Tibial artery (tissue), 4 donors: ENCODE measurements around the gene DBI.

Experiments
- DNase-seq, 2 donors: peaks; one replicate each; pipeline ENCODE4 v3.0.0-alpha.2; 2019
- H3K27ac ChIP-seq, 2 donors: fragments of 200-600 bp; sonication (generic) in 1 of 2; 1 replicate in 1 of 2; 2 replicates in 1 of 2; pipeline ENCODE4 v1.5.1; 2018 to 2019; ENCODE audit warnings: mild to moderate bottlenecking in 1 of 2
- H3K27me3 ChIP-seq, 2 donors: fragments of 200-600 bp; sonication (generic) in 1 of 2; one replicate each; pipeline versions ENCODE4 v1.5.1 to v1.6.0; 2016 to 2019
- H3K36me3 ChIP-seq, 3 donors: fragments of 200-600 bp; sonication (generic) in 2 of 3; one replicate each; pipeline ENCODE4 v1.5.1; 2016 to 2019; ENCODE audit warnings: mild to moderate bottlenecking in 2 of 3
- H3K4me1 ChIP-seq, 4 donors: fragments of 200-600 bp; sonication (generic) in 2 of 4; 1 replicate in 3 of 4; 2 replicates in 1 of 4; pipeline ENCODE4 v1.5.1; 2016 to 2019
- H3K4me3 ChIP-seq, 2 donors: fragments of 200-600 bp; sonication (generic) in 1 of 2; 1 replicate in 1 of 2; 2 replicates in 1 of 2; pipeline ENCODE4 v1.5.1; 2018 to 2019; ENCODE audit warnings: mild to moderate bottlenecking in 2 of 2
- H3K9me3 ChIP-seq, 3 donors: fragments of 200-600 bp; sonication (generic) in 1 of 3; one replicate each; pipeline ENCODE4 v1.5.1; 2016 to 2019
- intact Hi-C: fragments of 100-400 bp; cut with DNase I; formaldehyde crosslinking; loops from one replicate; pipeline ENCODE4 v1.15.0; 2023; ENCODE audit warnings: low total_unique reads
- TF ChIP-seq, protein P1 (sequence below), 2 experiments: fragments of 200-600 bp in 1 of 2; fragments of 450-650 bp in 1 of 2; IDR thresholded peaks; one replicate each; pipeline ENCODE4 v1.5.1; 2017 to 2019; ENCODE audit warnings: antibody characterized with exemption in 2 of 2, mild to moderate bottlenecking in 1 of 2, moderate library complexity in 1 of 2

DBI gene

DNA sequence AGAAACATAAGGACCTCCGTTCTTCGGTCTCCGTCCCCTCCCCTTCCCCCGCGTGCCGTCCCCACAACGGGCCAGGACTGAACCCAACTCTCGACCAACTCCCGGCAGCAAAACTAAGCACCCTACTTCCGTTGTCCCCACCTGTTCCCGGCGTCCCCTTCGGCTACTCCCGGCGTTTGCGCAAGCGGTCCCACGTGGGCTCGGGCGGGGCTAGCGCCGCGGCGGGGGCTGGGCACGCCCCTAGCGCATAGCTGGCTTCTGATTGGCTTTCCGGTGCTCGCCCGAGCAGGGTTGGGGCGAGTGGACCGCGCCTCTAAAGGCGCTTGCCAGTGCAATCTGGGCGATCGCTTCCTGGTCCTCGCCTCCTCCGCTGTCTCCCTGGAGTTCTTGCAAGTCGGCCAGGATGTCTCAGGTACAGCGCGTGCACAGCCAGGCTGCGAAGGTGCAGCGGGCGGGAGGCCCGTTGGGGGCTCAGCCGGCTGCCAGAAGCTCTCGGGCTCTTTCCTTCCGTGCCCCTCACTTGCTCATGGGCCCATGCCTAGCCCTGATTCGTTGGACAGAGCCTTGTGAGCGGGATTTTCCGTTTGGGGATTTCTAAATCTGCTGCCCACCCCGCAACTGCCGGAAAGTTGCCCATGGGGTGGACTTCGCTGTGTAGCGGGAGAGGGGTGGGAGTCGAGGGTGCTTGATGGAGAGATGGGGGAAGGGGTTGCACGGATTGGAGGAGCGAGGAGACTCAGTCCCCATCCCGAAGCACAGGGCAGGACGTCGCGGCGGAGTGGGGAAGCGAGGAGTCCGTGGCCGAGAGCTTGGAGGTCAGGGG lies at the start of gene DBI, which contains the start of gene C2orf76:
TSS of gene DBI (plus strand) at position 329 of the 823 bp plus-strand sequence. CDS start at position 404, 75 bp downstream.
TSS of gene C2orf76 (minus strand) at position 186 of the 823 bp plus-strand sequence. CDS start 26,875 bp downstream, outside the sequence.
- peak within 1 kb of the TSS; percentile 80 to 85 for H3K27ac ChIP-seq
- peak; percentile 89 to 97 for DNase-seq
- peaks cover 0 to 32% (median 20%) of the 10 kb centered on the region in 4 donors for H3K4me1 ChIP-seq
- TF ChIP-seq, protein P1, sequence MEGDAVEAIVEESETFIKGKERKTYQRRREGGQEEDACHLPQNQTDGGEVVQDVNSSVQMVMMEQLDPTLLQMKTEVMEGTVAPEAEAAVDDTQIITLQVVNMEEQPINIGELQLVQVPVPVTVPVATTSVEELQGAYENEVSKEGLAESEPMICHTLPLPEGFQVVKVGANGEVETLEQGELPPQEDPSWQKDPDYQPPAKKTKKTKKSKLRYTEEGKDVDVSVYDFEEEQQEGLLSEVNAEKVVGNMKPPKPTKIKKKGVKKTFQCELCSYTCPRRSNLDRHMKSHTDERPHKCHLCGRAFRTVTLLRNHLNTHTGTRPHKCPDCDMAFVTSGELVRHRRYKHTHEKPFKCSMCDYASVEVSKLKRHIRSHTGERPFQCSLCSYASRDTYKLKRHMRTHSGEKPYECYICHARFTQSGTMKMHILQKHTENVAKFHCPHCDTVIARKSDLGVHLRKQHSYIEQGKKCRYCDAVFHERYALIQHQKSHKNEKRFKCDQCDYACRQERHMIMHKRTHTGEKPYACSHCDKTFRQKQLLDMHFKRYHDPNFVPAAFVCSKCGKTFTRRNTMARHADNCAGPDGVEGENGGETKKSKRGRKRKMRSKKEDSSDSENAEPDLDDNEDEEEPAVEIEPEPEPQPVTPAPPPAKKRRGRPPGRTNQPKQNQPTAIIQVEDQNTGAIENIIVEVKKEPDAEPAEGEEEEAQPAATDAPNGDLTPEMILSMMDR (IDR thresholded peaks at IDR 0.05) = no peak
- H3K4me3 ChIP-seq = peak within 1 kb of the TSS; percentile 67 to 75
- intact Hi-C loops = no loop called here
- no peaks in the 10 kb centered on the region for H3K9me3 ChIP-seq
- H3K27me3 ChIP-seq = no peaks in the 10 kb centered on the region
- H3K36me3 ChIP-seq = peaks cover 27 to 32% (median 31%) of the 10 kb centered on the region in 3 donors

DNA sequence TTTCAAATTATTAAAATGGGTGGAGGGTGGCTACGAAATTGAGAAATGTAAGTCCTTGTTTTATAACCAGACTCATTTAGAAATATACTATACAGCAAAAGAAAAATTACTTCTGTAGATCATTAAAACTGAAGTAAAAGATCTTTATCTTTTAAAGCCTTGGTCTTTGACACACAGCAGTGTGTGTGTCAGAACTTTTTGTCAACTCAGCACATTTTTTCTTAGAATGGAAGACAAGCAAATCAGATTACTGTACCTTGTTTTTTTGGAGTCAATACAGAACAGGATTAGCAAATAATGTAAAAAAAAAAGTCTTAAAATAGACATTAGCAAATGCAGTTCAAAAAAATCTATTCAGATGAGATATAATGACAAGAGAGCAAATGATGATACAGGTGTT lies 49.2 kb upstream of the DBI start:
- Histone ChIP-seq H3K27me3 (no peaks in the 10 kb centered on the region), H3K27ac (no peak overlapping the region), H3K9me3 (no peaks in the 10 kb centered on the region), H3K4me1 (peaks cover 0 to 6% (median 0%) of the 10 kb centered on the region in 4 donors), H3K36me3 (no peaks in the 10 kb centered on the region), H3K4me3 (no peak overlapping the region)
- TF ChIP-seq, protein P1 (IDR thresholded peaks at IDR 0.05) = no peak
- no peak for DNase-seq
- intact Hi-C loops = no loop called here

DNA sequence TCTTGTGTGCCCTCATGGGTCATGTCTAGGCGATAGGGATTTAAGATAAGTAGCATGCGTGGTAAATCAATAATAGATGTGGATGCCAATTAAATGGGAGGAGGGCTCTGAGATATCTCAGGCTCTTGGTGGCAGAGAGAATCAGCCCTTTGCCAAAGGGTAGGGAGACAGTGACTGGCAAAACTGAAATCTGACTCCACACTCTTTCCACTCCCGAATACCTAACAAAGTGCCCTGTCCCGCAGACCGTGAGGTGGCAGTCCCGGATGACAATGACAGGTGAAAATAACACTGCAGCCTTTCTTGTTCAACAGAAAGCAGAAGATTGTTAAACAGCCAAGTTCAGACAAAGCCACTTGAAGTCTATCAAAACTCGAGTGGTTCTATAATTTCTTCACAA lies 47.2 kb upstream of the DBI start:
- DNase-seq = no peak
- TF ChIP-seq, protein P1 (IDR thresholded peaks at IDR 0.05) = no peak
- Histone ChIP-seq H3K4me1 (peaks cover 0 to 6% (median 0%) of the 10 kb centered on the region in 4 donors), H3K9me3 (no peaks in the 10 kb centered on the region), H3K27ac (no peak overlapping the region), H3K27me3 (no peaks in the 10 kb centered on the region), H3K36me3 (no peaks in the 10 kb centered on the region), H3K4me3 (no peak overlapping the region)
- intact Hi-C loops = no loop called here

DNA sequence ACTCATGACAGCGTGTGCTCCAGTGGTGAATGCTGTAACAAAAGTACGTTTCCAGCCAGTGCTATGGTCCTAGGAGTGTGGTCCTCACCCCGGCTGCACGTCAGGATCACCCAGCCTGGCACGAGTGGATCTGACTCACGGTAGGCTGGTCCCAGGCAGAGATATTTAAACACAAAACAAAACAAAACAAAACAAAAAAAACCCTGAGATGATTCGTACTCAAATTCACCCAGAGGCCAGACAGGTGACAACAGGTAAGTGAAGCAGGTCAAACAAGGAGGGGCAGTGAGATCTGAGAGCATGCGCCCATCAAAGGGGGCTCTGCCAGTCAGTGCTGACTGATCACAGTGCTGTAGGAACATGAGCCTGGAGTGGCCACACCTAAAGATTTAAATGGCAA lies 43.3 kb upstream of the DBI start:
- H3K27me3 ChIP-seq = no peaks in the 10 kb centered on the region
- no peak for DNase-seq
- no peaks in the 10 kb centered on the region for H3K9me3 ChIP-seq
- intact Hi-C loops = no loop called here
- H3K36me3 ChIP-seq = no peaks in the 10 kb centered on the region
- TF ChIP-seq, protein P1 (IDR thresholded peaks at IDR 0.05) = no peak
- no peak overlapping the region for H3K27ac ChIP-seq
- H3K4me1 ChIP-seq = no peaks in the 10 kb centered on the region
- no peak overlapping the region for H3K4me3 ChIP-seq

DNA sequence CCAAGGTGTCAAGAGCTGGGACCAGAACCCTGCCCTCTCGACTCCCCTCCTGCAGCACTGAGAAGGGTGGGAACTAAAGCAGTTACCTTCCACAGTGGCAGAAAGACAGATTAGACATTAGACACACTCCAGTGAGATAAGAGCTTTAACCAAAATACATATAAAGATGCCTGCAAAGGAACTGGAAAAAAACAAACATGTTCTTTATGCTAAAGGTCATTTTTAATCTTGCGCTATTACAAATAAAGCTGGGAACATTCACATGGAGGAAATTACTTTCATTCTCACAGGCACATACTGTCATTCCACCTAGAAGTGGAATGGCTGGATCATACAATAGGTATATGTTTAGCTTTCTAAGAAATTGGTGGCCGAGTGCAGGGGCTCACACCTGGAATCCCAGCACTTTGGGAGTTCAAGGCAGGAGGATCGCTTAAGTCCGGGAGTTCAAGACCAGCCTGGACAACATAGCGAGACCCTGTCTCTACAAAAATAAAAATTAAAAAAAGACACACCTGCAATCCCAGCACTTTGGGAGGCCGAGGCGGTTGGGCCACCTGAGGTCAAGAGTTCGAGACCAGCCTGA lies 42.0 kb upstream of the DBI start:
- intact Hi-C loops = no loop called here
- Histone ChIP-seq H3K4me3 (no peak overlapping the region), H3K27me3 (no peaks in the 10 kb centered on the region), H3K4me1 (no peaks in the 10 kb centered on the region), H3K27ac (no peak overlapping the region), H3K36me3 (no peaks in the 10 kb centered on the region), H3K9me3 (no peaks in the 10 kb centered on the region)
- no peak for DNase-seq
- TF ChIP-seq, protein P1 (IDR thresholded peaks at IDR 0.05) = no peak
